Measurements from ENCODE around the gene EIF1AY.
"Not testable (repeated sequence)": the region's sequence is repeated elsewhere in the genome, so short reads cannot be mapped to it uniquely, and the experiment has no call there.

The EIF1AY gene, protein sequence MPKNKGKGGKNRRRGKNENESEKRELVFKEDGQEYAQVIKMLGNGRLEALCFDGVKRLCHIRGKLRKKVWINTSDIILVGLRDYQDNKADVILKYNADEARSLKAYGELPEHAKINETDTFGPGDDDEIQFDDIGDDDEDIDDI

GRCh38 chrY:20575531-20576121, at the start of gene EIF1AY:
TSS of gene EIF1AY (plus strand) at chrY:20575776. CDS start at chrY:20575872, 96 bp downstream.
- DNase-seq, result no peak

GRCh38 chrY:20528435-20528834, 47.1 kb upstream of the EIF1AY start:
- DNase-seq, result no peak

- DNase-seq, result no peak
Measured at GRCh38 chrY:20538186-20538585, 37.4 kb upstream of the EIF1AY start.

DNA sequence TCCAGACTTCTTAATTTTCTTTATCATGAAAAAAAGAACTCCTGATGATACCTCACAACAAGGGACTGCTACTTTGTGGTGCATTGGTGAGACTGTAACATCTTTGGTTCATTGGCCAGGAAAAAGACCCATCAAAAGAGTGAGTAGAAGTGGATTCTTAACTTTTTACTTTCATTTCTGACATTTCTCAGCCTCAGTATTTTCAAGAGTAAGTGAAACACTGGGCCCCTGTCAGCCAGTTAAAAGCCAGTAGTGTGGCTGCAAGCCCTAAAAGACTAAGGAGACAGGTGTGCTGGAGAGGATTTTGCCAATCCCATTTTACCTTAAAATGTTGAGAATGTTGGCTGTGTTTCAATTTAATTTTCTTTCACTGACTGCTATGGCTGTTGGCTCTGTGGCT, 36.6 kb upstream of the EIF1AY start:
- no peak for DNase-seq

DNA sequence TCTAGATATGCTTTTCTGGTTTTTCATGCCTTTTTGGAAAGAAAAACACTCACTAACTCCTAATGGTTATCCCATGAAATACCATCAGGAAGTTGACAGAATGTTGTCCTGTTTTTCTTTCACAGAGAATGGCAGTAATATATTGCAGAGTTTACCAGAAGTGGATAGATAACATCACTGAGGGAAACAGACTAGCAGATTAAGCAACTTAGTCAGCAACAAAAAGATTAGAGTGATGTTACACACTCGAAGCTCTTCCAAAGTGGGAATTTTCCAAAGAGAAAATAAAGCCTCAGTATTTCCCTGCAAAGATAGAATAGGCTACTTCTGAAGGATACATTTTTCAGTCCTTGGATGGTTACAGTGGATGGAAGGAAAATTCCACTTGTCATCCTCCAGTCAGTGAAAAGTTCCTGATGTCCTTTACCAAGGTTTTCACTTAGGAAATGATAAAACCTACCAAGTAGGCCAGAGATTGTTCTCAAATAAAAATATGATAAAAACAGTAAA, 31.1 kb upstream of the EIF1AY start:
- DNase-seq, result no peak

GRCh38 chrY:20546071-20546470, 29.5 kb upstream of the EIF1AY start:
- no peak for DNase-seq

DNA sequence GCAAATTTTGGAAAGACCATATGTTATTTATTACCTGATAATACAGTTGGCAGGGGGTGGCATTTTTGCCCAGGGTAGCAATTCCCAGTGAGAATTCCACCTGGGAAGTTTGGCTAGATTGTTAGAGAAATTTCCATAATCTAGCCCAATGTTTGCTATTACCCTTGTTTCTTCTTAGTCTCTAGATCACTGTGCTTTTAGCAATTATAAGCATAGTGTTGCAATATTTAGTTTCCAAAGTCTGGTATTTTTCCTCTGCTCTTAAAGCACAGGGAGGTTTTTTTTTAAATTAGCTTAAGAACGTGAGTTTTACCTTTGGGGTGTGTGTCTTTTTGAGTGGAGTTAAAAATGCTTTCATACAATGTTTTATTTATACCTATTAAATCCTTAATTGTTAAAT, 26.3 kb upstream of the EIF1AY start:
- no peak for DNase-seq

DNA sequence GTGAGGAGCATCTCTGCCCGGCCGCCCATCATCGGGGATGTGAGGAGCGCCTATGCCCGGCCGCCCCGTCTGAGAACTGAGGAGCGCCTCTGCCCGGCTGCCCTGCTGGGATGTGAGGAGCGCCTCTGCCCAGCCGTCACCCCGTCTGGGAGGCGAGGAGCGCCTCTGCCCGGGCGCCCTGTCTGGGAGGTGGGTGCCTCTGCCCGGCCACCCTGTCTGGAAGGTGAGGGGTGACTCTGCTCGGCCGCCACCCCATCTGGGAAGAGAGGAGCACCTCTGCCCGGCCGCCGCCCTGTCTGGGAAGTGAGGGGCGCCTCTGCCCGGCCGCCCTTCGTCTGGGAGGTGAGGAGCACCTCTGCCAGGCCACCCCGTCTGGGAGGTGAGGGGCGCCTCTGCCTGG, 23.7 kb upstream of the EIF1AY start:
- DNase-seq, result no peak

DNA sequence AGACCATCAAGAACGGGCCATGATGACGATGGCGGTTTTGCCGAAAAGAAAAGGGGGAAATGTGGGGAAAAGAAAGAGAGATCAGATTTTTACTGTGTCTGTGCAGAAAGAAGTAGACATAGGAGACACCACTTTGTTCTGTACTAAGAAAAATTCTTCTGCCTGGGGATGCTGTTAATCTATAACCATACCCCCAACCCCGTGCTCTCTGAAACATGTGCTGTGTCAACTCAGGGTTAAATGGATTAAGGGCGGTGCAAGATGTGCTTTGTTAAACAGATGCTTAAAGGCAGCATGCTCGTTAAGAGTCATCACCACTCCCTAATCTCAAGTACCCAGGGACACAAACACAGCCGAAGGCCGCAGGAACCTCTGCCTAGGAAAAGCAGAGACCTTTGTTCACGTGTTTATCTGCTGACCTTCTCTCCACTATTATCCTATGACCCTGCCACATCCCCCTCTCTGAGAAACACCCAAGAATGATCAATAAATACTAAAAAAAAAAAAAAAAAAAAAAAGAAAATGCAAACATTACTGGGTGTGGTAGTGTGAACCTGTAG, 22.7 kb upstream of the EIF1AY start:
- not testable (repeated sequence) for DNase-seq

DNA sequence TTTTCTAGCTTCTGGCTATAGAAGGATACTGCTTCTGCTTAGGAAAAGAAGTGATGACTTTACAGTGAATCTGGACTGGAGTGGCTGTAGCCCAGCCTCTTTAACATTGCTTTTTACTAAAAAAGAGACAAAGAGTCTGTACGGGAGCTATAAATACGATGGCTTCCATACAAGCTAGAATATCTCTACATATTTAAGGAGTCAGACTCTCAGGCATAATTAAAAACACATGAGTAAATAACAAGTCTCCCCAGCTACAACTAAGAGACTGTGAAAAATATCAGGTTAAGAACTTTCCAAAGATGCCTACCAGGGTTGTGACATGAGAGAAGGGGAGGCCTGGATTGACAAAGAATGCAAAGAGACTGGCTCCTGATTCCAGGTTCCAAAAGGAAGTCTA, 19.8 kb upstream of the EIF1AY start:
- no peak for DNase-seq

DNA sequence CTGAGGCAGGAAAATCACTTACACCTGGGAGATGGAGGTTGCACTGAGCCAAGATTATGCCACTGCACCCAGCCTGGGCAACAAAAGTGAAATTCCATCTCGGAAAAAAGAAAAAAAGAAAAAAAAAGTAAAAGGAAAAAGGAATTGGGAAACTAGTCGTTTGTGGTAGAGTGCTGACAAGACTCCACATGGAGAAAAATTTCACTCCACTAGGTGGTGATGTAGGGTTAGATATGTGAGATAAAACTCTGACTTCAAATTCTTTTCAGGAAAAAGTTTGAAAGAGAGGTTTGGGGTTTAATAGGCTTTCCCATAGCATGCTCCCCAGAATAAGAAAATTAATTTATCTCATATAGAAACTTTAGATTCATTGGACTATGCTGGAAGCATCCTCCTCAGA, 16.9 kb upstream of the EIF1AY start:
- no peak for DNase-seq

- no peak for DNase-seq
Measured at GRCh38 chrY:20559873-20560512, 15.6 kb upstream of the EIF1AY start.

DNA sequence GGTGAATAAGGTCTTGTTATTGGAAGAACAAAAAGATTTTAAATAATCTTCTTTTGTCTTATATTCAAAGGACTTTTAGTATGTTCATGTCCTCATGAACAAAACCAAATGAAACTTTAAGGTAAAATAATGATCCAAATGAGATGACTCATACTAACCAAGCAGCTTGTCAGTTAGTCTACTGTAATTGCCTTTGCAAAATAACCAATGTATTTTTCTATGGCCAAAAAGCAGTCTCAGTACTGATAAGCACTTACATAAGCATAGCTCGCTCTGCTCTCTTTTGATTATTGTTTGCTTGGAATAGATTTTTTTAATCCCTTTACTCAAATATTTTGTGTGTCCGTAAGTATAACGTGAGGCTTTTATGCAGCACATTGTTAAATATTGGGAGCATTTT, 4.3 kb upstream of the EIF1AY start:
- DNase-seq, result no peak

DNA sequence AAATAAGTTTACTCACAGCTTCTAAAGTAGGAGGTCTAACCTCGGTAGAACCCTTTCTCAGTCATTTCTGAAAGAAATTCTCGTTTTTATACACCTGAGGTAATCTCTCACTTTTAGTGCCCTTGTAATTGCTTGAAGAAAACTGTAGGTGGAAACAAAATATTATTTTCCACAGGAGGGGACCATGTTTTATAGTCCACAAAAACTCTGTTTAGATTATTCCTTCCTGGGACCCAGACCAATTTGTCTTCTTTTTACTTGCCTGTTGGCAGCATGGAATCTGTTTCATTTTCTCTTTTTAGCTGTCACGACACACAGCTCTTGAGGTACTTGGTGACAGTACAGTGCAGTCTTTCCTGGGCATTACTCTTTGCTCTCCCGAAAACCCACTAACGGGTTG, 930 bp downstream of the EIF1AY start:
- DNase-seq, result no peak

- DNase-seq, result no peak
Measured at GRCh38 chrY:20578206-20578605, 2.6 kb downstream of the EIF1AY start.

DNA sequence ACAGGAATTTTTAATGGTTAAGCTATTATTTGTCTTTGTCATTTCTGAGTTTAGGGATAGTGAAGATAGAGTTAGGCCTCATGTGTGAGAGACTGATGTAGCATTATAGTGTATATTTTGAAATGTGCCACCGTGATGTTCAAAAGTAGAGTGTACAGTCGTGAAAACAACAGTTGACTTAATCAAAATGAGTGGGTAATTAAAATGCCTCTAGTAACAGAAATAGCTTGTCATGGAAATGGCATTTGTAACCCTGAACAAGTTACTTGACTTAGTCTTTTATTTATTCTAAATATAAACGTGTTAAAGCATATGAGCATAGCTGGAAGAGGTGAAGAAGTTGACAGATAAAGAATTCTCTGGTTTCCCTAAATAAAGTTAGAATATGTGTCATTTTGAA, 6.1 kb downstream of the EIF1AY start:
- no peak for DNase-seq

- DNase-seq, result no peak
Measured at GRCh38 chrY:20586161-20586560, 10.6 kb downstream of the EIF1AY start.
